ENCODE results near the gene TSPAN18. TPM values are rescaled to one million over a fixed set of nuclear protein-coding genes. Genes with fewer than 3 reads are reported as not detected.

TSPAN18 gene
- total RNA-seq, 1 donor from 2014 or later: 717 TPM

GRCh38 chr11:44949160-44950030, 222.6 kb downstream of the TSPAN18 start:
- H3K9me3 Mint-ChIP-seq (ENCODE audit: unreplicated experiment): no peaks in the 10 kb centered on the region

GRCh38 chr11:44950031-44950624, 223.4 kb downstream of the TSPAN18 start:
- peak; percentile 56 for DNase-seq (ENCODE audit: low spot score)
- Mint-ChIP-seq H3K9me3 (ENCODE audit: unreplicated experiment) (no peaks in the 10 kb centered on the region), H3K4me1 (ENCODE audit: unreplicated experiment) (peaks cover 36% of the 10 kb centered on the region), H3K4me3 (ENCODE audit: unreplicated experiment) (peak overlapping the region; percentile 86), H3K27ac (ENCODE audit: unreplicated experiment) (no peak overlapping the region), H3K36me3 (ENCODE audit: low read depth, unreplicated experiment) (peaks cover 4% of the 10 kb centered on the region), H3K27me3 (ENCODE audit: unreplicated experiment) (peaks cover 16% of the 10 kb centered on the region)
- no peak for TF ChIP-seq CTCF (IDR thresholded peaks at IDR 0.05; ENCODE audit: unreplicated experiment)

More at GRCh38 chr11:44949160-44950030, 222.6 kb downstream of the TSPAN18 start:
- H3K27me3 Mint-ChIP-seq (ENCODE audit: unreplicated experiment): peaks cover 15% of the 10 kb centered on the region
- peaks cover 4% of the 10 kb centered on the region for H3K36me3 Mint-ChIP-seq (ENCODE audit: low read depth, unreplicated experiment)
- H3K4me1 Mint-ChIP-seq (ENCODE audit: unreplicated experiment): peaks cover 33% of the 10 kb centered on the region
- H3K27ac Mint-ChIP-seq (ENCODE audit: unreplicated experiment): no peak overlapping the region
- TF ChIP-seq CTCF (IDR thresholded peaks at IDR 0.05; ENCODE audit: unreplicated experiment): peak; percentile 75
- peak overlapping the region; percentile 91 for H3K4me3 Mint-ChIP-seq (ENCODE audit: unreplicated experiment)
- DNase-seq (ENCODE audit: low spot score): peak; percentile 71

GRCh38 chr11:44950625-44951476, 224.1 kb downstream of the TSPAN18 start, which contains the start of gene TP53I11:
Gene TP53I11, minus strand, starts transcription at chr11:44950883. Its CDS starts 12,548 bp downstream, at chr11:44938335.
- DNase-seq (ENCODE audit: low spot score): peak; percentile 72
- peaks cover 42% of the 10 kb centered on the region for H3K4me1 Mint-ChIP-seq (ENCODE audit: unreplicated experiment)

GRCh38 chr11:44952082-44952481, 225.3 kb downstream of the TSPAN18 start:
- peaks cover 19% of the 10 kb centered on the region for H3K27me3 Mint-ChIP-seq (ENCODE audit: unreplicated experiment)
- peaks cover 48% of the 10 kb centered on the region for H3K4me1 Mint-ChIP-seq (ENCODE audit: unreplicated experiment)
- peaks cover 4% of the 10 kb centered on the region for H3K36me3 Mint-ChIP-seq (ENCODE audit: low read depth, unreplicated experiment)
- no peak overlapping the region for H3K27ac Mint-ChIP-seq (ENCODE audit: unreplicated experiment)
- no peak overlapping the region for H3K4me3 Mint-ChIP-seq (ENCODE audit: unreplicated experiment)
- no peak for TF ChIP-seq CTCF (IDR thresholded peaks at IDR 0.05; ENCODE audit: unreplicated experiment)
- no peak for DNase-seq (ENCODE audit: low spot score)
- no peaks in the 10 kb centered on the region for H3K9me3 Mint-ChIP-seq (ENCODE audit: unreplicated experiment)

More at GRCh38 chr11:44950625-44951476, 224.1 kb downstream of the TSPAN18 start, which contains the start of gene TP53I11:
- no peaks in the 10 kb centered on the region for H3K9me3 Mint-ChIP-seq (ENCODE audit: unreplicated experiment)
- peaks cover 19% of the 10 kb centered on the region for H3K27me3 Mint-ChIP-seq (ENCODE audit: unreplicated experiment)
- H3K36me3 Mint-ChIP-seq (ENCODE audit: low read depth, unreplicated experiment): peaks cover 4% of the 10 kb centered on the region
- peak within 1 kb of the TSS; percentile 91 for H3K4me3 Mint-ChIP-seq (ENCODE audit: unreplicated experiment)
- TF ChIP-seq CTCF (IDR thresholded peaks at IDR 0.05; ENCODE audit: unreplicated experiment): peak; percentile 97
- H3K27ac Mint-ChIP-seq (ENCODE audit: unreplicated experiment): peak within 1 kb of the TSS; percentile 57
